ENCODE results near the gene KLHL20.
A peak's percentile ranks its signal among the peaks of the same experiment; 100 is the strongest.
"Not testable (repeated sequence)": the region's sequence is repeated elsewhere in the genome, so short reads cannot be mapped to it uniquely, and the experiment has no call there.

Gene KLHL20

GRCh38 chr1:173749137-173749536 is 34.4 kb downstream of the KLHL20 start:
- no peak for DNase-seq (ENCODE audit: low spot score)

DNA sequence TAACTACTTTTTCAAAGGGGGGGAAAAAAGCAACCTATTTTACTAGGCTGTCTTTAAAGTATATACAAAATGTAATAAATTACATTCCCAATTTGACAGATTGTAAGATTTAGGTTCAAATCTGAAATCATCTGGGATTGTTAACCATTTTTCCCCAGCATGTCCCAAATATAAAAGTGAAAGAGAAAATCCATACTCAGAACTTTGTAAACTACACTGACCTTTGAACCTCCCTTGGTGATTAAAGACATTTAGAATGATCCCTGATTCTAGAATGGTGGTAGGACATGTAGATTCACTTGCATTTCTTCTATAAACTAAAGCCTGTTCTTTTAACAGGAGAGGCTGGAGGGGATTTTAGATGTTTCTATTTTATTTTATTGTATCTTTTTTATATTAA is 39.0 kb downstream of the KLHL20 start:
- no peak for DNase-seq (ENCODE audit: low spot score)

GRCh38 chr1:173757666-173758065 is 42.9 kb downstream of the KLHL20 start:
- no peak for DNase-seq (ENCODE audit: low spot score)

DNA sequence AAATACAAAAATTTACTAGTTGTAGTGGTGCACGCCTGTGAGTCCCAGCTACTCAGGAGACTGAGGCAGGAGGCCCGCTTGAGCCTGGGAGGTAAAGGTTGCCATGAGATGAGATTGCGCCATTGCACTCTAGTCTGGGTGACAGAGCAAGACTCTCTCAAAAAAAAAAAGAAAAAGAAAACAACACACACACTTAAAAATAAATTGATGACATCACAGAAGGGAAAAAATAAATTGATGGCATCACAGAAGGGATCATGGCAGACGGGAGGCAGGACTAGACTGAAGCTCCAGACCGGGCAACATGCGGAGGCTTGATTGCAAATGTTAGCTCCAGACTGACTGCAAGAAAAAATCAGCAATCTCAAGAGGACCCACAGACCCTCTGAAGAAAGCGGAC is 43.3 kb downstream of the KLHL20 start:
- no peak for DNase-seq (ENCODE audit: low spot score)

DNA sequence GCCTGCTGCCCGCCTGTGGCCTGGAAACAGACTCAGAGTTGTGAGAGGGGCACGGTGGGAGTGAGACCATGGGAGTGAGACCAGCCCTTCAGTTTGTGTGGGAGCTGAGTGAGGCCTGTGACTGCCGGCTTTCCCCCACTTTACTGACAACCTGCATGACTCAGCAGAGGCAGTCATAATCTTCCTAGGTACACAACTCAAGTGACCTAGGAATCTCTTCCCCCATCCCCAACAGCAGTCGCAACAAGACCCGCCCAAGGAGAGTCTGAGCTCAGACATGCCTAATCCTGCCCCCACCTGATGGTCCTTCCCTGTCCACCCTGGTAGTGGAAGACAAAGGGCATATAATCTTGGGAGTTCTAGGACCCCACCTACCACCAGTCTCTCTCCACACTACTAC is 44.2 kb downstream of the KLHL20 start:
- DNase-seq (ENCODE audit: low spot score) = no peak

GRCh38 chr1:173764331-173764730 is 49.5 kb downstream of the KLHL20 start:
- DNase-seq (ENCODE audit: low spot score) = not testable (repeated sequence)

GRCh38 chr1:173768206-173768605 is 53.4 kb downstream of the KLHL20 start:
- no peak for DNase-seq (ENCODE audit: low spot score)

- DNase-seq (ENCODE audit: low spot score) = no peak
Measured at GRCh38 chr1:173768827-173769226, 54.0 kb downstream of the KLHL20 start.

DNA sequence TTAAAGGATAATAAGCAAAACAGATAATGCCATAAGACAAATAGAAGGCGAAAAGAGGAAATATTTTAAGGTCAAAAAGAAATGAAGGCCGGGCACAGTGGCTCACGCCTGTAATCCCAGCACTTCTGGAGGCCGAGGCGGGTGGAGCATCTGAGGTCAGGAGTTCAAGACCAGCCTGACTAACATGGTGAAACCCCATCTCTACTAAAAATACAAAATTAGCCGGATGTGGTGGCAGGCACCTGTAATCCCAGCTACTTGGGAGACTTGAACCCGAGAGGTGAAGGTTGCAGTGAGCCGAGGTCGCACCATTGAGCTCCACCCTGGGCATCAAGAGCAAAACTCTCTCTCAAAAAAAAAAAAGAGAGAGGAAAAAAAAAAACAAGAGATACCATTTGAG is 55.5 kb downstream of the KLHL20 start:
- not testable (repeated sequence) for DNase-seq (ENCODE audit: low spot score)

DNA sequence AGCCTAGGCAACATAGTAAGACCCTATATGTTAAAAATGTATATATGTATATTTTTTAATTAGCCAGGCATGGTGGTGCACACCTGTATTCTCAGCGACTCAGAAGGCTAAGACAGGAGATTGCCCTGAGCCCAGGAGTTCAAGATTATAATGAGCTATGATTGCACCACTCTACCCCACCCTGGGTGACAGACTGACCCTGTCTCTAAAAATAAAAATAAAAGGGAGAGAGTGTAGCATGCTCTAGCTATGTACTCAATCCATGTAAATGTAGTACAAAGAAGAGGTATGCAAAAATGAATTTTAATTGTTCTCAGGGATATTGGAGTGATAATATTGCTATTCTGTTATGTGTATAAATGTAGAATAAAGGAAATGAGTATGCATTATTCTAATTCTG is 56.8 kb downstream of the KLHL20 start:
- DNase-seq (ENCODE audit: low spot score) = no peak

- DNase-seq (ENCODE audit: low spot score) = no peak
Measured at GRCh38 chr1:173775578-173776226, 60.9 kb downstream of the KLHL20 start.

GRCh38 chr1:173779936-173780335 is 65.2 kb downstream of the KLHL20 start:
- no peak for DNase-seq (ENCODE audit: low spot score)

- DNase-seq (ENCODE audit: low spot score) = no peak
Measured at GRCh38 chr1:173784997-173785396, 70.2 kb downstream of the KLHL20 start.

- DNase-seq (ENCODE audit: low spot score) = no peak
Measured at GRCh38 chr1:173789841-173790240, 75.1 kb downstream of the KLHL20 start.

DNA sequence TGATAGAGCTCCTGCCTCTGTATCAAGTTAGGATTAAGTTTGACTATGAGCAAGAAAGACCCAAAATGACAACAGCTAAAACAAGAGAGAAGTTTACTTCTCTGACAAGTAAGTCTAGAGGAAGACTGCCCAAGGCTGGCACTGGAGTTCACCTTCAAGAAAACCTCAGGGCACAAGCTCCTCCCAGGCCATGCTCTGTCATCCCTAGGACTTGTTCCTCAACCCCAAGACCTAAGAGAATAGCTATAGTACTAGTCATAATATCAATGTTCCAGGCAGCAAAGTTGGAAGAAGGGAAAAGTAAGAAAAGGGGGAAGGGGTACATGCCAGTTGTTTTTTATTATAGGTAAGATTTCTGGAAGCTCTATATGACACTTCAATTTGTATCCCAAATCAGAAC is 83.3 kb downstream of the KLHL20 start:
- DNase-seq (ENCODE audit: low spot score) = no peak

GRCh38 chr1:173799995-173800394 is 85.2 kb downstream of the KLHL20 start:
- DNase-seq (ENCODE audit: low spot score) = not testable (repeated sequence)

GRCh38 chr1:173802961-173803360 is 88.2 kb downstream of the KLHL20 start:
- no peak for DNase-seq (ENCODE audit: low spot score)

DNA sequence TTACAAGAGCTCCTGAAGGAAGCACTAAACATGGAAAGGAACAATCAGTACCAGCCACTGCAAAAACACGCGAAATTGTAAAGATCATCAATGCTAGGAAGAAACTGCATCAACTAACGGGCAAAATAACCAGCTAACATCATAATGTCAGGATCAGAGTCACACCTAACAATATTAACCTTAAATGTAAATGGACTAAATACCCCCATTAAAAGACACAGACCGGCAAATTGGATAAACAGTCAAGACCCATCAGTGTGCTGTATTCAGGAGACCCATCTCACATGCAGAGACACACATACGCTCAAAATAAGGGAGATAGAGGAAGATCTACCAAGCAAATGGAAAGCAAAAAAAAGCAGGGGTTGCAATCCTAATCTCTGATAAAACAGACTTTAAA is 98.9 kb downstream of the KLHL20 start:
- not testable (repeated sequence) for DNase-seq (ENCODE audit: low spot score)

GRCh38 chr1:173818459-173818858 is 103.7 kb downstream of the KLHL20 start:
- no peak for DNase-seq (ENCODE audit: low spot score)

DNA sequence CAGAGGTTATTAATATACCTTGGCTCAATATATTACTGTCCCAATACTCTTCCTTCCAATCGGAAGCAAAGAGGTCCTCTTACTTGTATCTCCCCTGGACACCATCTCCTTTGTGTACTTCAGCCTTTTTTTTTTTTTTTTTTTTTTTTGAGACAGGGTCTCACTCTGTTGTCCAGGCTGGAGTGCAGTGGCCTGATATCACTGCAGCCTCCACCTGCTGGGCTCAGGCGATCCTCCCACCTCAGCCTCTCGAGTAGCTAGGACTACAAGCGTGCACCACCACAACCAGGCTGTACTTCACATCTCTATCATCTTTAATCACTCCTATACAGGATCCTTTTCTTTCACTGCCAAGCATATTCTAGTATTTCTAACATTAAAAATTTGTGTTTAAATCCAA is 106.9 kb downstream of the KLHL20 start:
- DNase-seq (ENCODE audit: low spot score) = no peak

DNA sequence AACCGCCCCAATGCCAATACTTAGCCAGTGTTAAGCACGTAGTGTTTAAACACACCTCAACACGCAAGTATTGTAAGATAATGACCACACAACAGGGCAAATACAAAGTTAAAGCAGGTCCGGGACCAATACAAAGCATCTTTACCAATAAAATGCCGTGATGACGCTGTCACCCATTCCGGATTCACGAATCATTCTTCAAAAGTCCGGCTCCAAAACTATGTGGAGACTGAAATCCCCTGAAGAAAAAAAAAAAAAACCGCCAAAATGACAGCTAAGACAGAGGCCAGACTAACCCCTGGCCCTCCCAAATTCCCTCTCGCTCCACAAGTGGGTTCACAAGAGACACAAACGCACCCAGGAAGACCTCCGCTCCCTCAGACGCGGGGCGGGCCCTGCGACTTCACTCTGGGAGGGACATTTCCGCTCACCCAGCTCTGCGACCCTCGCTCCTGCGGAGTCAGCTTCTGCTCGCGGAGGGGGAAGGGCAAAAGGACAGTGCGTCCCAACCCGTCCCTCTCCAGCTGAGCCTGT is 109.1 kb downstream of the KLHL20 start:
- no peak for DNase-seq (ENCODE audit: low spot score)

DNA sequence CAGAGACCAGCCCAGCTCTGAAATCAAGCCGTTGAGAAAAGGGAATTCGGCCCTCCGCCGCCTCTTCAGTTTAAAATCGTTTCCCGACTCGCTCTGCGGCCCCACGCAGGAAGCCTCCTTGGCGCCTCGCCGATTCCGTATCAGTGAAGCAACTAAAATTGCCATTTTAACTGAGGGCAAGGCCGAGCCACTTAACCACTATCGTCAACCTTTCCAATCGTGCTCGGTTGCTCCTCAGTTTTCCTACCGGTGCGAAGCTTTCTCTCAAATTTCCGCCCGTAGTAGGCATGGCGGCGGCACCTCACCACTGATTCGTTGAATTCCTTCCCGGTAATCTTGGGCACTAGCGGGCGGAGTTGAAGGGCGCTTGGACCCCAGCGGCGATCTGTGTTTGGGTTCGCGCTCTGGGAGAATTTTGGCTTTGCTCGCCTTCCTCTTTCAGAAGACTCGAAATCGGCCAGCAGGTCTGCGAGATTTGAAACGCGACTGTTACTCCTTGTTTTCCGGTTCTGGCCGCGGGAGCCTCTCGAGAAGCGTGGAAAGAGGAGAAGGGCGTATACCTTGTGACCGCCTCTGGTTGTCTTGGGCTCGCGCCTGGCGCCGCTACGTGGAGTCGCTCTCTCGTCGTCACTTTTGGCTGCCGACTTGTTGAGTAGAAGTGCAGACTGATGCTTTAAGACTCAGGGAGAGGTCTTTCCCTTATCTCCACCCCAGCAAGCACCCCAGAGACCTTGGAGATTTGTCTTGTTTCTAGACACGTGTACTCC is 109.7 kb downstream of the KLHL20 start, which contains the start of the genes CENPL and DARS2:
CENPL (minus strand) TSS at position 569 of the 767 bp plus-strand sequence. CDS start 13,584 bp downstream, outside the sequence.
DARS2 (plus strand) TSS at position 359 of the 767 bp plus-strand sequence. CDS start 557 bp downstream, outside the sequence.
- DNase-seq (ENCODE audit: low spot score) = peak; percentile 99

GRCh38 chr1:173827611-173828010 is 112.8 kb downstream of the KLHL20 start:
- no peak for DNase-seq (ENCODE audit: low spot score)

All from NAMALWA (cell line).